Measurements from ENCODE around the gene MDH1B.

The MDH1B gene

DNA sequence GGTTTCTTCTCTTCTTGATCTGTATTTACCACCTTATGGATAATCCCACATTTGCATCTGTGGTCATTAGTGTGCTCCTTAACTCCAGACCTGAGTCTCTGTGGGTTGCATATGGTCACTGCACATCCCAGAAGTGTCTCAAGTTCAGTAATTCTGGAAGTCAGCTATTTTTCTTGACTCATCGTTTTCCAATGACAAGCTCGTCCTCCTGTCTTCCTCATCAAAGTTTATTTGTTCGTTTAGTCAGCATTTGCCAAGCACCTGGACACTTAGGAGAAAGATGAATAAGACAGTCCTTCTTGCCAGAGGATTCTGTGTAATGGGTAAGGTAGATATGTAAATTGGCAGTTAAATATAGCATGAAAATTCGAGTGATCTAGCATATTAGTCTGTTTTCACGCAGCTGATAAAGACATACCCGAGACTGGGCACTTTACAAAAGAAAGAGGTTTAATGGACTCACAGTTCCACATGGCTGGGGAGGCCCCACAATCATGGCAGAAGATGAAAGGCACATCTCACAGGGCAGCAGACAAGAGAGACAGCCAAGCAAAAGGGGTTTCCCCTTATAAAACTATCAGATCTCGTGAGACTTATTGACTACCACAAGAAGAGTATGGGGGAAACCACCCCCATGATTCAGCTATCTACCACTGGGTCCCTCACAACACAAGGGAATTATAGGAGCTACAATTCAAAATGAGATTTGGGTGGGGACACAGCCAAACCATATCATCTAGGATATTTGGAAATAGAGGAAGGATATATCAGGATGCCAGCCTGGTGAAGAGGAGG, 19.6 kb upstream of the MDH1B start:
- no peak overlapping the region for H3K27ac ChIP-seq
- TF ChIP-seq CTCF (conservative IDR thresholded peaks at IDR 0.05), result no peak

DNA sequence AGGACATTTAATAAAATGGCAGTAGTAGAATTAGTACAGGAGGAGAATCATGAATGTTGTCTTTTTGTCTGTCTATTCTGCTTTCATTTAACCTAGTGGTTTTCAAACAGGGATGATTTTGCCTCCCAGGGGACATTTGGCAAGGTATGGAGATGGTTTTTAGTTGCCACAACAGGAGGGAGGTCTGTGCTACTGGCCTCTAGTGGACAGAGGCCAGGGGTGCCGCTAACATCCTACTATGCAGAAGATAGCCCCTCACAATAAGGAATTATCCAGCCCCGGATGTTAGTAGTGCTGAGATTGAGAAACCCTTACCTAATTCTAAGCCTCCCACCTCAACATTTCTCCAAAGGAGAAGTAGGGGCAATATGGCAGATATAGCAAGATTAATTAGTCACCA, 18.6 kb upstream of the MDH1B start:
- peak; percentile 79 for TF ChIP-seq CTCF (conservative IDR thresholded peaks at IDR 0.05)
- H3K27ac ChIP-seq, result no peak overlapping the region

- no peak overlapping the region for H3K27ac ChIP-seq
- TF ChIP-seq CTCF (conservative IDR thresholded peaks at IDR 0.05), result no peak
Measured at GRCh38 chr2:206780671-206781070, 15.5 kb upstream of the MDH1B start.

- no peak for TF ChIP-seq CTCF (conservative IDR thresholded peaks at IDR 0.05)
- no peak overlapping the region for H3K27ac ChIP-seq
Measured at GRCh38 chr2:206776432-206776831, 11.3 kb upstream of the MDH1B start.

- TF ChIP-seq CTCF (conservative IDR thresholded peaks at IDR 0.05), result no peak
- H3K27ac ChIP-seq, result peak overlapping the region; percentile 3; the same call in 1 of the 2 replicates
Measured at GRCh38 chr2:206774871-206775270, 9.7 kb upstream of the MDH1B start.

GRCh38 chr2:206766057-206766930, 1.2 kb upstream of the MDH1B start:
- no peak for TF ChIP-seq CTCF (conservative IDR thresholded peaks at IDR 0.05)
- H3K27ac ChIP-seq, result peak overlapping the region; percentile 78

DNA sequence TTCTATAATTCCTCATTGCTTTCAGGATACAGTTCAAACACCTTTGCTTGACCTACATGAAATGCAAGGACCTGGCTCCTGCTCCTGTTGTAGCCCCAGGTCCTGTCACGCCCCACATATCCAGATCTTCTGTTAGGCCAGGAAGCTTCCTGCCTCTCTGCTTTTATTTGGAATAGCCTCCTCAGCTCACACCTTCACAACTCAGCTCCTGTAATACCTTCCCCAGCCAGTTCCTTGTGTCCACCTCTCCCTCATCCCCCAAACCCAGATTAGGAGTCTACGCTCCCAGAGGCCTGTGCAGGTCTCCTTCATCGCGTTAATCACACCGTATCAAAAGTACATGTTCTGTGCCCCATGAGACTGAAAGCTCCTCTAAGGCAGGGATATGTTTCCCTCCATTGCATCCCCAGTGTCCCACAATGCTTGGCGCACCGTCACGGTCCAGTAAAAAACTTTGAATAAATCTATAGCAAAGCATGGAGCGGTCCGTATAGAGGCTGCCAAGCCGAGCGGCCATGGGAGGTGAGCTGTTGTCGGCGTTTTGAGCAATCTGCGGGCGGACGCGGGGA, 371 bp downstream of the MDH1B start:
- TF ChIP-seq CTCF (conservative IDR thresholded peaks at IDR 0.05), result no peak
- H3K27ac ChIP-seq, result peak overlapping the region; percentile 78

All from VCaP (cell line).